ENCODE measurements around the gene MRPL23.

Gene MRPL23

DNA sequence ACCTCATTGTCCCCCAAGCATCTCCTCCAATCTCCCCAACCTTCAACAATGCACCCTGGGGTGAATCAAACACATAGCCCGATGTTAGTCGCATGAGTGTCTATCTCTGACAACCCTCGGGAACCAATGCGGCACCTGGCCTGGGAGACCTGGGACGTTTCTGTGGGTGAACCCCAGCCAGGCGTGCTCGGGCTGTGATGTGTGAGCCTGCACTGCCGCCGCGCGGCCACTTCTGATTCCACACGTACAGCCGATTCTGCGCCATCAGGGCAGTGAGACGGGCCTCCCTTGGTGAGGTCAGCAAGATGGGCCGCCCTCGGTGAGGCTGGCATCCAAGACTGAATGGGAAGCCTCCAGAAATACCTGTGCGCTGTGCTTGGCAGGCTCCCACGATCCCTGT, 55.7 kb downstream of the MRPL23 start:
- Histone ChIP-seq H3K4me3 (ENCODE audit: low read depth in 1 of 2, low read length in 1 of 2) (no peak overlapping the region), H3K36me3 (no peaks in the 10 kb centered on the region), H3K27me3 (no peaks in the 10 kb centered on the region), H3K4me1 (ENCODE audit: control insufficient read depth in 1 of 2, insufficient read depth in 1 of 2, low read depth in 1 of 2, low read length in 1 of 2) (no peaks in the 10 kb centered on the region), H3K9me3 (no peaks in the 10 kb centered on the region), H3K27ac (no peak overlapping the region)
- TF ChIP-seq, protein P1, sequence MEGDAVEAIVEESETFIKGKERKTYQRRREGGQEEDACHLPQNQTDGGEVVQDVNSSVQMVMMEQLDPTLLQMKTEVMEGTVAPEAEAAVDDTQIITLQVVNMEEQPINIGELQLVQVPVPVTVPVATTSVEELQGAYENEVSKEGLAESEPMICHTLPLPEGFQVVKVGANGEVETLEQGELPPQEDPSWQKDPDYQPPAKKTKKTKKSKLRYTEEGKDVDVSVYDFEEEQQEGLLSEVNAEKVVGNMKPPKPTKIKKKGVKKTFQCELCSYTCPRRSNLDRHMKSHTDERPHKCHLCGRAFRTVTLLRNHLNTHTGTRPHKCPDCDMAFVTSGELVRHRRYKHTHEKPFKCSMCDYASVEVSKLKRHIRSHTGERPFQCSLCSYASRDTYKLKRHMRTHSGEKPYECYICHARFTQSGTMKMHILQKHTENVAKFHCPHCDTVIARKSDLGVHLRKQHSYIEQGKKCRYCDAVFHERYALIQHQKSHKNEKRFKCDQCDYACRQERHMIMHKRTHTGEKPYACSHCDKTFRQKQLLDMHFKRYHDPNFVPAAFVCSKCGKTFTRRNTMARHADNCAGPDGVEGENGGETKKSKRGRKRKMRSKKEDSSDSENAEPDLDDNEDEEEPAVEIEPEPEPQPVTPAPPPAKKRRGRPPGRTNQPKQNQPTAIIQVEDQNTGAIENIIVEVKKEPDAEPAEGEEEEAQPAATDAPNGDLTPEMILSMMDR (IDR thresholded peaks at IDR 0.05): no peak

DNA sequence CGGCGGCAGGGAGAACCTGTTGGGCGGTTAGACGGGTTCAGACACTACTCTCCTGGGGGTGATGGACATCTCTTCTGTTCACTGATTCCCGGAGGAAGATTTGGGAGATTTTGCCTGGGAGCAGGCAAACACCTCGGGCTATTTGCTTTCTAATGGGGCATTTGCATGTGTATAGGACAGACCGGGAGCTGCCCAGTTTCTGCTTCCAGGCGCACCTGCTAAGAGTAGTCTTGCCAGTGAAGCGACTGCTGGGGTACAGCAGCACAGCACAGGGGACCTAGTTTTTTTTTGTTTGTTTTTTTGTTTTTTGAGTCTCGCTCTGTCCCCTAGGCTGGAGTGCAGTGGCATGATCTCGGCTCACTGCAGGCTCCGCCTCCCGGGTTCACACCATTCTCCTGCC, 57.3 kb downstream of the MRPL23 start:
- Histone ChIP-seq H3K27ac (no peak overlapping the region), H3K27me3 (no peaks in the 10 kb centered on the region), H3K9me3 (no peaks in the 10 kb centered on the region), H3K4me1 (ENCODE audit: control insufficient read depth in 1 of 2, insufficient read depth in 1 of 2, low read depth in 1 of 2, low read length in 1 of 2) (no peaks in the 10 kb centered on the region), H3K36me3 (no peaks in the 10 kb centered on the region), H3K4me3 (ENCODE audit: low read depth in 1 of 2, low read length in 1 of 2) (no peak overlapping the region)
- TF ChIP-seq, protein P1 (IDR thresholded peaks at IDR 0.05): no peak

Data from neutrophil (primary cell).